ENCODE measurements around the gene VSIG4.

VSIG4 gene

DNA sequence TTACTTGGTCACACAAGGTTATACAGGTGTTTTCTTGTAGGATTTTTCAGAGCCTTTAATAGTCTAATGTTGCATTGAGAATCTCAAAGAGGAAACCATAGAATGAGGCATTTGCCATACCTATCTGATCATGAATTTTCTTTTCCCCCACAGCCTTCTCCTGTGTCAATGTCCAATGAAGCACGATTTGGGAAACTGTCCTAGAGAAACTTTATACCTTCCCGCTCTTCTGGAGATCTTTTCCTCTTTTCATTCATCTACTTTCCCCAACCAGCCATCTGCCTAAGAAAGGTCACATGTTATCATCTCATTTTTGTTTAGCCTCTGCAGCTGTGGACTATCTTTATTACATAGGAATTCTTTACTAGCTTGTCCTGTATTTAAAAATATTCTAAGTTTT lies 19.9 kb downstream of the VSIG4 start:
- TF ChIP-seq MYC (IDR thresholded peaks at IDR 0.05; ENCODE audit: low read depth, low read length) = no peak
- TF ChIP-seq POLR2A (IDR thresholded peaks at IDR 0.05; ENCODE audit: extremely low read depth, insufficient read length) = peak; percentile 20
- H3K4me3 ChIP-seq (ENCODE audit: low read depth, low read length) = peak overlapping the region; percentile 93
- DNase-seq (ENCODE audit: low read depth) = no peak

DNA sequence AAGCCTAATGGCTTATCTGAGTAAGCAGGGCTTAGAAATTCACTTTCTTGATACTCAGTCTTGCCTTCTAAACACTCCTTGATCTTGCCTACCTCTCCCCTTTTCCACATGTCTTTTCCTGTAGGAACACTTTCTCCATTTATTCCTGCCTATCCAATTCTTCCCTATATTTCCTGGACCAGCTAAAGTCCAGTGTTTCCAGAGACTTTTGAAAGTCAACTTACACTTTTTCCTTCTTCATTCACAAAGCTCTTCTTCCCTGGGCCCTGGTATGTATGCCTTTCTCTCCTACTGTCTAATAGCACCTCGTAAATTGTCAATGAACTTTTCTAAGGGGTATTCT lies 20.6 kb downstream of the VSIG4 start:
- H3K4me3 ChIP-seq (ENCODE audit: low read depth, low read length) = peak overlapping the region; percentile 93
- no peak for DNase-seq (ENCODE audit: low read depth)
- TF ChIP-seq, protein P1, sequence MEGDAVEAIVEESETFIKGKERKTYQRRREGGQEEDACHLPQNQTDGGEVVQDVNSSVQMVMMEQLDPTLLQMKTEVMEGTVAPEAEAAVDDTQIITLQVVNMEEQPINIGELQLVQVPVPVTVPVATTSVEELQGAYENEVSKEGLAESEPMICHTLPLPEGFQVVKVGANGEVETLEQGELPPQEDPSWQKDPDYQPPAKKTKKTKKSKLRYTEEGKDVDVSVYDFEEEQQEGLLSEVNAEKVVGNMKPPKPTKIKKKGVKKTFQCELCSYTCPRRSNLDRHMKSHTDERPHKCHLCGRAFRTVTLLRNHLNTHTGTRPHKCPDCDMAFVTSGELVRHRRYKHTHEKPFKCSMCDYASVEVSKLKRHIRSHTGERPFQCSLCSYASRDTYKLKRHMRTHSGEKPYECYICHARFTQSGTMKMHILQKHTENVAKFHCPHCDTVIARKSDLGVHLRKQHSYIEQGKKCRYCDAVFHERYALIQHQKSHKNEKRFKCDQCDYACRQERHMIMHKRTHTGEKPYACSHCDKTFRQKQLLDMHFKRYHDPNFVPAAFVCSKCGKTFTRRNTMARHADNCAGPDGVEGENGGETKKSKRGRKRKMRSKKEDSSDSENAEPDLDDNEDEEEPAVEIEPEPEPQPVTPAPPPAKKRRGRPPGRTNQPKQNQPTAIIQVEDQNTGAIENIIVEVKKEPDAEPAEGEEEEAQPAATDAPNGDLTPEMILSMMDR (IDR thresholded peaks at IDR 0.05; ENCODE audit: low read depth, low read length) = no peak
- TF ChIP-seq MYC (IDR thresholded peaks at IDR 0.05; ENCODE audit: low read depth, low read length) (no peak), MAX (IDR thresholded peaks at IDR 0.05; ENCODE audit: low read depth, low read length) (no peak), POLR2A (IDR thresholded peaks at IDR 0.05; ENCODE audit: extremely low read depth, insufficient read length) (no peak)

GRCh38 chrX:66018585-66019309 lies 21.1 kb downstream of the VSIG4 start:
- peak; percentile 46; the same call in 1 of the 2 replicates for TF ChIP-seq MAX (IDR thresholded peaks at IDR 0.05; ENCODE audit: low read depth, low read length)
- TF ChIP-seq POLR2A (IDR thresholded peaks at IDR 0.05; ENCODE audit: extremely low read depth, insufficient read length) = peak; percentile 19
- TF ChIP-seq, protein P1 (IDR thresholded peaks at IDR 0.05; ENCODE audit: low read depth, low read length) = no peak
- no peak for TF ChIP-seq MYC (IDR thresholded peaks at IDR 0.05; ENCODE audit: low read depth, low read length)
- peak; percentile 73 for DNase-seq (ENCODE audit: low read depth)
- H3K4me3 ChIP-seq (ENCODE audit: low read depth, low read length) = peak overlapping the region; percentile 93

- TF ChIP-seq MAX (IDR thresholded peaks at IDR 0.05; ENCODE audit: low read depth, low read length) (no peak), MYC (IDR thresholded peaks at IDR 0.05; ENCODE audit: low read depth, low read length) (no peak)
- DNase-seq (ENCODE audit: low read depth) = no peak
- peak overlapping the region; percentile 93 for H3K4me3 ChIP-seq (ENCODE audit: low read depth, low read length)
These were observed 22.2 kb downstream of the VSIG4 start for GRCh38 chrX:66017659-66018170.

DNA sequence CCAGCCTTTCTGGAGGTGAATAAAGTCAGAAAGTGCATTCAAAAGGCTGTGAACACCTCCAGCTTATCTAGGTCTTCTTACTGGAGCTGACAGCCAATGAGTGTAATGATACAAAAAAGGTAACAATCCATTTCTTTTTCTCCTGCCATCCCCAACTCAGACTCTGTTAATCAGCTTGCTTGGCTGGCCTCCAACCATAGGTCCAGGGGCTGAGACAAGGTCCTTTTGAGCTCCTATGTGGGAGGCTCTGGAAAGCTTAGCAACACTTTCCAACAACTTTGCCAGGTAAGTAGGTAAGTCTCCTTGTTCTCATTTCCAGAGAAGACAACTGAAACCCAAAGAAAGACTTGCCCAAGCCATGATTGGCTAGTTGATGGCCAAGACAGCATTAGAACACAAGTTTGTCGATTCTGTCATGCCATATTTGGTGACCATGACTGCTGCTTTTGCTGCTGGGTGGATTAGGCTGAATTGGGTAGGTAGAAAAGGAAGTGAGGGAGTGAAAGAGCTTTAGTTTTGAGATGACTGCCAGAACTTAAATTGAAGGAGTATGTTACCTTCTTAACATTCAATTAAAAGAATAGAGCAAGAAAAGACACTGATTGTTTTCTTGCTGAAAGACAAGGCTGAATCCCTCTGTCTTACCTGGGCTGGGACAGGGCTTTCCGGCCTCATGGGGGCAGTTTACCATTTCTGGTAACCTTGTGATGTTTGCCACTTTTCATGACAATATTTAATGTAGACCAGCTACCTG lies 22.8 kb downstream of the VSIG4 start:
- peak overlapping the region; percentile 93 for H3K4me3 ChIP-seq (ENCODE audit: low read depth, low read length)
- DNase-seq (ENCODE audit: low read depth) = no peak
- TF ChIP-seq MAX (IDR thresholded peaks at IDR 0.05; ENCODE audit: low read depth, low read length) (no peak), POLR2A (IDR thresholded peaks at IDR 0.05; ENCODE audit: extremely low read depth, insufficient read length) (peak; percentile 12), MYC (IDR thresholded peaks at IDR 0.05; ENCODE audit: low read depth, low read length) (no peak)

DNA sequence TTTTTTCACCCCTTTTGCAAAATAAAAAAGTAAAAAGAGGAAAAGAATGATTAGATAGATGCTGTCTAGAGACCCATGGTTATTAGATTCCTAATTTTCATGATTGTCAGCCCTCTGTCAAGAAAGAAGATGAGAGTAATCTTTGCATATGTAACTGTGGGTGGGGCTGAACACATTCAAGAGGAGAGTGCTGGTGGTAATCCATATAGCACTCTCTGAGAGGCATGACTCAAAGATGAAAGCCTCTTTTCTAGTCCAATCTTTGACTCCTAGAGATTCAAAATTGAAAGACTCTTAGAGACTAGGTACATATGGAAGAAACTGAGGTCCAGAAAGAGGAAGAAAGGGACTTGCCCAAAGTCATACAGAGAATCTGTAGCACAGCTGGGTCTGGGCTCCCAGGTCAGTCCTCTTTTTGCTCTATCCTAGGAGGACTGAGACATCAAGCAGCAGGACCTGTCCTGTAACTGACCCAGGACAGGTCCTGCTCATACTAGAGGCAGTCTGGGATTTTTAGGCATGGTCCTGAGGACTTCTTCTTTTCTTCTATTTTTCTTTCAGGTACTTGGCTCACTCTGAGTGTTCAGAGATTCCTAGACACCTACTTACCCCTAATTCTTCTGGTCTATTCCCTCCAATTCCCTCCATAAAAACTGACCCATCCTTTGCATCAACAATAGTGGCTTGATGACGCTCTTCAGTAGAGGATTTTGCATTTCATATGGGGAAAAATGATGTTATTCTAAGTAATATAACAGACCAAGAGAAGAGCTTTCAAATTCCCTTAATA lies 23.8 kb downstream of the VSIG4 start:
- TF ChIP-seq POLR2A (IDR thresholded peaks at IDR 0.05; ENCODE audit: extremely low read depth, insufficient read length) (peak; percentile 23), MYC (IDR thresholded peaks at IDR 0.05; ENCODE audit: low read depth, low read length) (no peak)
- DNase-seq (ENCODE audit: low read depth) = no peak
- peak overlapping the region; percentile 93 for H3K4me3 ChIP-seq (ENCODE audit: low read depth, low read length)

GRCh38 chrX:66015152-66015831 lies 24.6 kb downstream of the VSIG4 start:
- TF ChIP-seq, protein P1 (IDR thresholded peaks at IDR 0.05; ENCODE audit: low read depth, low read length) = no peak
- TF ChIP-seq POLR2A (IDR thresholded peaks at IDR 0.05; ENCODE audit: extremely low read depth, insufficient read length) (peak; percentile 78), MAX (IDR thresholded peaks at IDR 0.05; ENCODE audit: low read depth, low read length) (peak; percentile 55), MYC (IDR thresholded peaks at IDR 0.05; ENCODE audit: low read depth, low read length) (peak; percentile 78)
- H3K4me3 ChIP-seq (ENCODE audit: low read depth, low read length) = peak overlapping the region; percentile 93

More at GRCh38 chrX:66015152-66015831, 24.6 kb downstream of the VSIG4 start:
- DNase-seq (ENCODE audit: low read depth) = peak; percentile 96
